ENCODE measurements around the gene IGFLR1.

IGFLR1 gene

DNA sequence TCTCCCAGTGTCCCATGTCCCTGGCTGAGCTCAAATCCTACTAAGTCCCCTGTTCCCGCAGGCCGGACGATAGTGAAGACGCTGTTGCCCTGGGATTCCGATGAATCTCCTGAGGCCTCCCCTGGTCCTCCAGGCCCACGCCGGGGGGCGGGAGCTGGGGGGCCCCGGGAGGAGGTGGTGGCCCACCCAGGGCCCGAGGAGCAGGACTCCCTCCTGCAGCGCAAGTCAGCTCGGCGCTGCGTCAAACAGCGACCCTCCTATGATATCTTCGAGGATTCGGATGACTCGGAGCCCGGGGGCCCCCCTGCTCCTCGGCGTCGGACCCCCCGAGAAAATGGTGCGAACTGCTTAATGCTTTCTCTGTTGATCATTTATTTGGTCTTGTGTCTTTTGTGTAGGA lies 18.6 kb downstream of the IGFLR1 start:
- no peak for DNase-seq (ENCODE audit: low read depth in 2 of 2)

GRCh38 chr19:35722897-35723296 lies 19.4 kb downstream of the IGFLR1 start:
- DNase-seq (ENCODE audit: low read depth in 2 of 2) = no peak

- no peak for DNase-seq (ENCODE audit: low read depth in 2 of 2)
Measured at GRCh38 chr19:35722461-35722860, 19.8 kb downstream of the IGFLR1 start.

DNA sequence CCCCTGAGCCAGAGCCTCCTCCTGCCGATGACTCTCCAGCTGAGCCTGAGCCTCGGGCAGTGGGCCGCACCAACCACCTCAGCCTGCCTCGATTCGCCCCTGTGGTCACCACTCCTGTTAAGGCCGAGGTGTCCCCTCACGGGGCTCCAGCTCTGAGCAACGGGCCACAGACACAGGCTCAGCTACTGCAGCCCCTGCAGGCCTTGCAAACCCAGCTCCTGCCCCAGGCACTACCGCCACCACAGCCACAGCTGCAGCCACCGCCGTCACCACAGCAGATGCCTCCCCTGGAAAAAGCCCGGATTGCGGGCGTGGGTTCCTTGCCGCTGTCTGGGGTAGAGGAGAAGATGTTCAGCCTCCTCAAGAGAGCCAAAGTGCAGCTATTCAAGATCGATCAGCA lies 20.9 kb downstream of the IGFLR1 start:
- no peak for DNase-seq (ENCODE audit: low read depth in 2 of 2)

DNA sequence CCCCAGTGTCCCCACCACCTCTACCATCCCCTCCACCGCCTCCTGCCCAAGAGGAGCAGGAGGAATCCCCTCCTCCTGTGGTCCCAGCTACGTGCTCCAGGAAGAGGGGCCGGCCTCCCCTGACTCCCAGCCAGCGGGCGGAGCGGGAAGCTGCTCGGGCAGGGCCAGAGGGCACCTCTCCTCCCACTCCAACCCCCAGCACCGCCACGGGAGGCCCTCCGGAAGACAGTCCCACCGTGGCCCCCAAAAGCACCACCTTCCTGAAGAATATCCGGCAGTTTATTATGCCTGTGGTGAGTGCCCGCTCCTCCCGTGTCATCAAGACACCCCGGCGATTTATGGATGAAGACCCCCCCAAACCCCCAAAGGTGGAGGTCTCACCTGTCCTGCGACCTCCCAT lies 21.6 kb downstream of the IGFLR1 start:
- DNase-seq (ENCODE audit: low read depth in 2 of 2) = no peak

DNA sequence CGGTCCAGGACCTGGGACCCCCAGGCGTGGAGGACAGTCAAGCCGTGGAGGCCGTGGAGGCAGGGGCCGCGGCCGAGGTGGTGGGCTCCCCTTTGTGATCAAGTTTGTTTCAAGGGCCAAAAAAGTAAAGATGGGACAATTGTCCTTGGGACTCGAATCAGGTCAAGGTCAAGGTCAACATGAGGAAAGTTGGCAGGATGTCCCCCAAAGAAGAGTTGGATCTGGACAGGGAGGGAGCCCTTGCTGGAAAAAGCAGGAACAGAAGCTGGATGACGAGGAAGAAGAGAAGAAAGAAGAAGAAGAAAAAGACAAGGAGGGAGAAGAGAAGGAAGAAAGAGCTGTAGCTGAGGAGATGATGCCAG lies 22.1 kb downstream of the IGFLR1 start:
- DNase-seq (ENCODE audit: low read depth in 2 of 2) = no peak

GRCh38 chr19:35719402-35720162 lies 22.7 kb downstream of the IGFLR1 start:
- DNase-seq (ENCODE audit: low read depth in 2 of 2) = no peak

- peak in 1 of 2 donors; percentile 50 for DNase-seq (ENCODE audit: low read depth in 2 of 2)
Measured at GRCh38 chr19:35718345-35719041, 23.8 kb downstream of the IGFLR1 start.

DNA sequence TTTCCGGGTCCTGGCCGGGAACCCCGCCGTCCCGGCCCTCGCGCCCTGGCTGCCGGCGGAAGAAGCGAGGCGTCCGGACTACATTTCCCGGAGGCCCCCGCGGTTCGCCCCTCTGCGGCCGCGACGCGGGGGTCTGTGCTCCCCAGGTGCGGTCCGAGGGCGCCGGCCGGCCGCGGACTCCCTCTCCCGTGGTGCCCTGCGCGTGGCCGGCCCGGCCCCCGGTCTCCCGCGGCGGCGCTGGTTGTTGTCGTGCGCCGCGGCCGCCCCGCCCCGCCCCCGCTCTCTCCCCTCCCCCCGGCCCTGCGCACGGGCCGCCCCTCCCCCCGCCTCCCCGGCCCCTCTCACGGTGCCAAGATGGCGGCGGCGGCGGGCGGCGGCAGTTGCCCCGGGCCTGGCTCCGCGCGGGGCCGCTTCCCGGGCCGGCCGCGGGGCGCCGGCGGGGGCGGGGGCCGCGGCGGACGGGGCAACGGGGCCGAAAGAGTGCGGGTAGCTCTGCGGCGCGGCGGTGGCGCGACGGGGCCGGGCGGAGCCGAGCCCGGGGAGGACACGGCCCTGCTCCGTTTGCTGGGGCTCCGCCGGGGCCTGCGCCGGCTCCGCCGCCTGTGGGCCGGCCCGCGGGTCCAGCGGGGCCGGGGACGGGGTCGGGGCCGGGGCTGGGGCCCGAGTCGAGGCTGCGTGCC lies 24.4 kb downstream of the IGFLR1 start, which contains the start of gene KMT2B:
TSS of gene KMT2B (plus strand) at position 339 of the 680 bp plus-strand sequence. CDS start at position 355, 16 bp downstream.
- DNase-seq (ENCODE audit: low read depth in 2 of 2) = no peak

DNA sequence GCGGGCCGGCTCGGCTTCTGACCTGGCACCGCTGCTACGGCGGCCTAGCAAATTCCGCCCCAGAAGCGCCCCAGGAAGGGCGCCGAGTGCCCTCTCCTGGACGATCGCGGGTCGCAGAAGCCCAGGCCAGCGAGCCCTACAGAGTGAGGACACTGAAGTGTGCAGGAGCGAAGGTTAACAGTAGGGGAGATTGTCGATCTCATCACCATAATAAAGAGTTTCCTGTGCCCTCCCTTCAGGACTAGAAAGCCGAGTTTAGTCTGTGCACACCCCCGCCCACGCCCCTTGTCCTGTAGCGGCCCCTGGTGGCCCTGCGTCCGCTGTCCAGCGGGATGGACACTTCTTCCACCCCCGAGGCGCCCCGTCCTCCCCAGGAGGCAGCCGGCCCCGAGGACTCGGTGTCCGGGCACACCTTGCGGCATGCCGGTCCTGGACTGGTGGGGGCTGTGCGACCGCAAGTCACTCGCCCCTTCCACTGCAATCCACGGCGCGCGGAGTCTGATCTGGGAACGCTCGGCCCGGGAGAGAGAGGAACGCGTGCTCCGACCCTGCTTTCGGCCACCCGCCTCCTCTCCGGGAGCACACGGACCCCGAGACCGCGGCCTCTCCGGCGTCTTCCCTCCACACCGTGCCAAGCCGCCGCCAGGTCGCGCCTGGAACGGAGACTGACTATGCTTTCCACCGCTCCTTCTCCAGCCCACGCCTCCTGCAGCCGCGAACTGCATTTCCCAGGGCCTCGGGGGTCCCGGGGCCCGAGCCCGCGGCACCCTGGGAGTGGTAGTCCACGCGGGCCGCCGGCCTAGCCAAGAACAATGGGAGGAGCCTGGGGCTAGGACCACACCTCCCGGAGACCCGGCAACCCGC lies 25.2 kb downstream of the IGFLR1 start:
- DNase-seq (ENCODE audit: low read depth in 2 of 2) = peak; percentile 95 to 96

- DNase-seq (ENCODE audit: low read depth in 2 of 2) = no peak
Measured at GRCh38 chr19:35715981-35716800, 26.1 kb downstream of the IGFLR1 start.

DNA sequence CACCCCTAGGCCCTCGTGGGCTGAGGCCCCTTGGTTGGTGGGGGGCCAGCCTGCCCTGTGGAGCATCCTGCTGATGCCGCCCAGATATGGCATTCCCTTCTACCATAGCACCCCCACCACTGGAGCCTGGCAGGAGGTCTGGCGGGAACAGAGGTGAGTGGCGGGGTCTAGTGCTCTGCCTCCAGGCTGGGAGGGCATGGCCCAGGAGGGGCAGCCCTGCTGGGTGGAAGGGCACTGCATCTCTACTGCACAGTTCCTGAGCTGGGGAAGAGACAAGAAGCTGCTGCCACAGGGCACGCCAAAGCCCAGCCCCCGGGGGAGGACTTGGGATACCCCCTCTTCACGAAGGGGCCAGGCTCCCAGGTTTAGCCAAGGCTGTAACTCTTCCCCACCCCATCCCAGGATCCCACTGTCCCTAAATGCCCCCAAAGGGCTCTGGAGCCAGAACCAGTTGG lies 26.9 kb downstream of the IGFLR1 start:
- DNase-seq (ENCODE audit: low read depth in 2 of 2) = no peak

- DNase-seq (ENCODE audit: low read depth in 2 of 2) = no peak
Measured at GRCh38 chr19:35714601-35715354, 27.5 kb downstream of the IGFLR1 start.

GRCh38 chr19:35713904-35714495 lies 28.3 kb downstream of the IGFLR1 start:
- DNase-seq (ENCODE audit: low read depth in 2 of 2) = no peak

GRCh38 chr19:35713506-35713850 lies 28.8 kb downstream of the IGFLR1 start:
- DNase-seq (ENCODE audit: low read depth in 2 of 2) = no peak

DNA sequence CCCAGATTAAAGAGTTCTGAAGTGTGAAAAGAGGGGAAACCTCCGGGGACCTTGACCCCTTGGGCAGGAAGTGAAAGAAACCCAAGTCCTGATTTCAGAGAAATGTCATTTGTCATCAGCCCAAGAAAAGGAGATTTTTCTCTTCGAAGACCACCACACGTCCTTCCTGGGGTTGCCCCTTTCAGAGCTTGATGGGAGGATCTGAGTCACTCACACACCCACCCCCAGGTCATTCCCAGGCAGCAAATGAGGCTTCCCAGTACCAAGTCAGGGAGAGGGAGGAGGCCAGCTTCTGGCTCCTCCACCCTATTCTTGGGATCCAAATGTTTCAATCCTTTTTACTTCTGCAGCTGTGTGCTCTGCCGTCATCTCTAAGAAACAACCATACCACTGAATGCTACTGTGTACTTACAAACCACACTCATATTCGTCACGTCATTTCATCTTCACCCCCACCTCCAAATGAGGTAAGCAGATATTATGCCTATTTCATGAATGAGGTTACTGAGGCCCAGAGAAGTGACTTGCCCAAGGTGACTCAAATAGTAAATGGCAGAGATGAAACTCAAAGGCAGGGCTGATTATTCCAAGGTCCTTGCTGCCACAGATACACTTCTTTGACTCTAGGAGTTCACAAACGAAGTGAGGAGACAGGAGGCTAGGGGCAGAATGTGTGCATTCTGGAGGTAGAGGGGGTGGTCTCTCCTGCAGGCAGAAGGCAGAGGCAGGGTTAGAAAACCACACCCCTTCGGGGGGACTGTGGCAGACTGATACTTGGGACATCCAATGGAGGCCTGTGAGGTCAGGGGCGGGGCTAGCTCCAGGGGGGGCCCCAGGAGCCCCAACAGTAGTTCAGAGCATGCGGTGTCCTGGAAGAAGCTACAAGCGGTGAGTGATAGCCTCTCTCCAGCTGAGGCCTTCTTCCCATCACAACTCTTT lies 29.4 kb downstream of the IGFLR1 start:
- peak; percentile 54 to 61 for DNase-seq (ENCODE audit: low read depth in 2 of 2)

GRCh38 chr19:35710784-35711723 lies 31.2 kb downstream of the IGFLR1 start:
- DNase-seq (ENCODE audit: low read depth in 2 of 2) = peak in 1 of 2 donors; percentile 58
